Body of pancreas (tissue), 4 donors: ENCODE data around the gene NLRP4.

ENCODE experiments used
- POLR2A ChIP-seq, 3 donors: fragments of 450-650 bp; IDR thresholded peaks; one replicate each; pipeline ENCODE4 v1.6.1; 2016; ENCODE audit warnings: antibody characterized with exemption in 3 of 3, mild to moderate bottlenecking in 2 of 3
- TF ChIP-seq, protein P1 (sequence below), 7 experiments: fragments of 450-650 bp in 4 of 7; fragments of 200-600 bp in 3 of 7; sonication (generic) in 3 of 7; IDR thresholded peaks; one replicate each; pipeline ENCODE4 v1.5.1; 2016 to 2019; ENCODE audit warnings: antibody characterized with exemption in 7 of 7

DNA sequence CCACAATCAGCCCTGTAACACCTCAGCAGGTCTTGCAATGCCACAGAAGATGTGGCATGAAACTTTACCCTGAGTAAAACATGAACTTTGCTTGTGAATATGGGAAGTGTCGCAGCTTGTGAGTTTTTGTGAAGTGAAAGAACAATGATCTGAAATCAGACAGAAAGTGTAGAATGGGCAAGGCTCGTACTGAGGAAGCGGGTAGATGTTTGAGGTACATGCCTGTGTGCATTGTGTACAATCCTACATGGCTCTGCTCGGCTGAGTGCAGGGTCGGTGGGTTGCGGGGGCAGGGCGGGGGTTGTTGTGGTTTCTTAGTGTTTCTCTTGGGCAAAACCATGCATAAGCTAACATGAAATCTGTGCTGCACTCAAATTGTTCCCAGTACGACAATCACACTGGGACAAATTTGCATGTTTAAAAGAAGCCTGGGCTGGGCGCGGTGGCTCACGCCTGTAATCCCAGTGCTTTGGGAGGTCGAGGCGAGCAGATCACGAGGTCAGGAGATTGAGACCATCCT lies 94.7 kb downstream of the NLRP4 start:
- TF ChIP-seq, protein P1, sequence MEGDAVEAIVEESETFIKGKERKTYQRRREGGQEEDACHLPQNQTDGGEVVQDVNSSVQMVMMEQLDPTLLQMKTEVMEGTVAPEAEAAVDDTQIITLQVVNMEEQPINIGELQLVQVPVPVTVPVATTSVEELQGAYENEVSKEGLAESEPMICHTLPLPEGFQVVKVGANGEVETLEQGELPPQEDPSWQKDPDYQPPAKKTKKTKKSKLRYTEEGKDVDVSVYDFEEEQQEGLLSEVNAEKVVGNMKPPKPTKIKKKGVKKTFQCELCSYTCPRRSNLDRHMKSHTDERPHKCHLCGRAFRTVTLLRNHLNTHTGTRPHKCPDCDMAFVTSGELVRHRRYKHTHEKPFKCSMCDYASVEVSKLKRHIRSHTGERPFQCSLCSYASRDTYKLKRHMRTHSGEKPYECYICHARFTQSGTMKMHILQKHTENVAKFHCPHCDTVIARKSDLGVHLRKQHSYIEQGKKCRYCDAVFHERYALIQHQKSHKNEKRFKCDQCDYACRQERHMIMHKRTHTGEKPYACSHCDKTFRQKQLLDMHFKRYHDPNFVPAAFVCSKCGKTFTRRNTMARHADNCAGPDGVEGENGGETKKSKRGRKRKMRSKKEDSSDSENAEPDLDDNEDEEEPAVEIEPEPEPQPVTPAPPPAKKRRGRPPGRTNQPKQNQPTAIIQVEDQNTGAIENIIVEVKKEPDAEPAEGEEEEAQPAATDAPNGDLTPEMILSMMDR (IDR thresholded peaks at IDR 0.05), result no peak
- TF ChIP-seq POLR2A (IDR thresholded peaks at IDR 0.05), result no peak
